NCI-H526 (cell line): ENCODE results near the gene TMEM52.

Experiments used
- DNase-seq, 2 experiments: peaks; one replicate each; lab custom pipeline; 2025; lab: John Stamatoyannopoulos, UW

Gene TMEM52

DNA sequence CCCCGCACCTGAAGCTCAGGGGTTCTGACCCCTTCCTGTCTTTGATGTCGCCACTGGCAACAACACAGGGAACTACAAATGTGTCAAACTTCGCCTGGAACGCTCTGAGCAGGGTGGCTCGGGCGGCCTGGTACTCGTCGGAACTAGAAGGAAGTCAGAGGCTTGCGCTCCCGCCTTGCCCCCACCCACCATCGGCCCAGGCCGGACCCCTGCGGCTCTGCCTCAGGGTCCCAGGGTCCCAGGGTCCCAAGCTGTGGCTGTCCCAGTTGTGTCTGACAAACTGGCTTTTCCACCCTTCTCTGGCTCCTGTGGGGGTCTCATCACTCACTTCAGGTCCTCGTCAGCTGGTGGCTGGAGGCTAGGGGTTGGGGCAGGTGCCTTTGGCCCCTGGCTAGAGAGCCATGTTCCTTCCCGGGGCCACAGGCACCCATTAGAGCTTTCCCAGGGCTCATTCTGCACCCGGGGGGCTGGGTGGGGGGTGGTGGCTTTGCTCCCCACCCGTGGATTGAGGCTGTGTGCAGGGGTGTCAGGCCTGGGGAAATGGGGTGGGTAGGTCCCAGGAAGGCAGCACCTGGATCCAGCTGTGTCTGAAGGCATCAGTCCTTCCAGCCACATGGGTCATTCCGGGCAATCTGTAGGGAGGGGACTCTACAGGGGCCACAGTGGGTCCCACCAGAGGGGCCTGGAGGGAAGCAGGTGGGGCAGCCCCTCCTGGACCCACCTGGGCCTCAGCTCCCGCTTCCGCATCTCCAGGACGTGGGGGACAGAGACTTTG lies 8.0 kb upstream of the TMEM52 start:
- no peak for DNase-seq

DNA sequence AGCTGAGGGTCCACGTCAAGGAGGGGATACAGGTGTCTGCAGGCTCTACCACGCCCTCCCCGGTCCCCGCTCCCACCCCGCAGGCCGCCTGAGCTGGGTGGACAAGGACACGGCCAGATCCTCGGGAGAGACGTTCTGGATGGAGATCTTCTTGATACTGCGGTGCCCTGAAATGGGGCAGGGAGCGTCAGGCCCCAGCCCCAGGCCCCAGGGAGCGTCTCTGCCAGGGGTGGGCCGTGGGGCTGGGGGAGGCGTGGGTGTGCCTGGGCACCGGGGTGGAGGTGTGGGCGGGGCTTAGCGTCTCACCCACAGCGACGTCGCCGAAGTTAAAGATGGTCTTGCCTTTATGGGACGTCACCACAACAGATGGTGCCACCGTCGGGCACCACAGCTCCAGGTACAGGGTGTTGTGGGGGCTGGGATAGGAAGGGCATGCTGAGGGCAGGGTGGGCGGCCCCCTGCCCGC lies 7.3 kb upstream of the TMEM52 start:
- no peak for DNase-seq

DNA sequence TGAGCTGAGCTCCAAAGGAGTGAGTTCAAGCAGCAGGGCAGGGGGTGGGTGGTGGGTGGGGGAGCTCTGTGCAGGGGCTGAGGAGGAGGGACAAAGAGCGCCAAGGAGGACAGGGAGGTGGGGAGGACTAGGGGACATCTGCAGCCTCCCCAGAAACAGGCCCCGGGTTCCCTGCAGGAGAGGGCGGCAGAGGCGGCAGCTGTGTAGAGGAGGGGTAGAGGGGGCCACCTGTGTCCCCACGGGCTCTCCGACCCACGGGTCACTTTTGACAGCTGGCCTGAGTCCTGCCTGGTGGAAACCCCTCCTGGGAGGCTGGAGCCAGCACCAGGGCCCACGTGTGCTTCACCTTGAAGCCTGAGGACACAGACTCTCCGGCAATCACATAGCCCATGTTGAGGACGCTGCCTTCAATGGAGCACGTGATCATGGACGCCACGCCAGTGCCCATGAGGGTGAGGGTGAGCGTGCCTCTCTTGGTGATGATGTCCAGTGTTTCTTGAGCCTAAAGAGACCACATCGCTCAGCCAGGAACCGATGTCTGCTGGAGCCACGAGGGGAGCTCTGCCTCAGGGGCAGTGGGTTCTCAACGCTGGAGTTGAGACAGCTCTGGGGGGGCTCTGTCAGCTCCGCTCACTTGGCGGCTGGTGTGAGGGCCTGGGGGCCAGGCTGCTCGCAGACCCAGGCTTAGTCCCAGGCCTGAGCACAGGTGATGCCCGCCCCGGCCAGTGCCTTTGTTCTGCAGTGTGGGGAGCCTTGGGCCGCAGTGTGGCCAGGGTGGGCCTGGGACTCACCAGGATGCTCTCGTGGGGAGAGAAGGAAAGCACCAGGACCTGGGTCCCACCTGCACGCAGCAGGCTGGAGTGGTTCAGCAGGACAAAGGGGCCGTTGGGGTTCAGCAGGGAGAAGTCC lies 6.6 kb upstream of the TMEM52 start:
- no peak for DNase-seq

DNA sequence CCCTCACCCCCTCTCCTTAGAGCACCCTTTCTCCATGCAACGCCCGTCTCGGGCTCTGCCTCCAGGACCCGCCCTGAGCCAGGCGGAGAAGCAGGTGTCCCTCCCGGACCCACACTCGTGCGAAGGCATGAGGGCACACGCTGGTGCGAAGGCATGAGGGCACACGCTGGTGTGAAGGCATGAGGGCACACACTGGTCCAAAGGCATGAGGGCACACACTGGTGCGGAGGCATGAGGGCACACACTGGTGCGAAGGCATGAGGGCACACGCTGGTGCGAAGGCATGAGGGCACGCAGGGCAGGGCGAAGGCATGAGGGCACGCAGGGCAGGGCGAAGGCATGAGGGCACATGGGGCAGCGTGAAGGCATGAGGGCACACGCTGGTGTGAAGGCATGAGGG lies 5.8 kb upstream of the TMEM52 start:
- no peak for DNase-seq

DNA sequence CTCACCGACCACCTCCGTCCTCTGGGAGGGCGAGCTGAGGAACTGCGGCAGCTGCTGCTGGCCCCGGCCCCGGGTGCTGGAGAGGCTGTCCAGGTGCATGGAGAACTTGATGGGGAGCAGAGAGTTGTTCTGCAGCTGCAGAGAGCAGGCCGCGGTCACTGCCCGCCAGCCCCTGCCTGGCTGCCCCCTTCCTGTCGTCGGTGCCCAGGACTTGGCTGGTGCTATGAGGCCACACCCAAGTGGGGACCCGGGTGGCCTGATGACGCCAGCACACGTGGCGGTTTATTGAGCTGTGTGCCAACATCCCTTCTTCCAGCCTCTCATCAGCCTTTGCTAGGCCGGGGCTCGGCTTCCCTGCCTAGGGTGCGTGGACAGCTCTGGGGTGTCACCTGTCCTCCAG lies 5.3 kb upstream of the TMEM52 start:
- no peak for DNase-seq

DNA sequence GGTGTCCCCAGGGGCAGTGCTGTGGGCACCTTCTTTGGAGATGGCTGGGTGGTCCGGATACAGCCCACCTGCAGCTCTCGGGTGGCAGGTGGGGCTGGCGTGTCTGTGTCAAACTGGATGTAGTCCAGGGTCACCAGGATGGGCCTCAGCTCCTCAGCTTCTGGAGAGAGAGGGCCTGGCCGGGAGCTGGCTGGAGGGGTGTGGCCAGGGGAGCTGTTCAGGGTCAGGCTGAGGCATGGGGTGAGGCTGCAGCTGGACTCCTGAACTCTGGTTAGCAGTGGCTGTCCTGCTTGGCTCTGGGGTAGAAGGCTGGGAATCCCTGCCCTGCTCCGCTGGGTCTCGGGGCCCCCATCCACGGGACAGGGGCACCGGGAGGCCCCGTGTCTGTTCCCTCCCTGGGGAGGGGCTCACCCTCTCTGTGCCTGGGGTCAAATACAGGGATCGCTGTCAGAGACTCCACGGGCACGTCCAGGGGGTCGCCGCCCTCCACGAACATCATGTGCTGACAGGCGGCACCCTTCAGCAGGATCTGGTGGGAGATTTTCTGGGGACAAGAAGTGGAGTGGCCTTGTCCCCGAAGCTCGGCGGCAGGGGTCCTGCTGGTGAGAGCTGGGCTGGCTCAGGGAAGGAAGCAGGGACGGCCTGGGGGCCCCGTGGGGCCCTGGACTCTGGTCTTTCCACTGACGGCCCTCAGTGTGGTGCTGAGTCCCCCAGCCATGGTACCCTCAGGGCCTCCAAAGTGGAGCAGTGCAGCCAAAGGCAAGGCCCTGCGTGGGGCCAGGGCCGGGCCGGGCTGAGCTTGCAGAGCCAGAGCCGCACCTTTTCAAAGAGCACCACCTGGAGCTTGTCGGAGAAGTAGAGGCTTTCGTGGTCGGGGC lies 4.1 kb upstream of the TMEM52 start:
- peak in 1 of 2 experiments; percentile 38 for DNase-seq

DNA sequence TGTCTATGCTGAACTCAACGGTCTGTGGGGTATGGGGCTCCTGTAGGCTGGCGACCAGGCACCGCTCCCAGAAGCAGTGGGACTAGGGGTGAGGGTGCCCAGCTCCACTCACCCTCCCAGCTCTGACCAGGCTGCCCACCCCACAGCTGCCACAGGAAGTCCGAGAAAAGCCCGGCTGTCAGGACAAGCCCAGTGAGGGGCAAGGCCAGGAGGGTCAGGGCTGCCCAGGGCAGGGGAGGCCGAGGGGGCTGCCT lies 3.5 kb upstream of the TMEM52 start:
- no peak for DNase-seq

DNA sequence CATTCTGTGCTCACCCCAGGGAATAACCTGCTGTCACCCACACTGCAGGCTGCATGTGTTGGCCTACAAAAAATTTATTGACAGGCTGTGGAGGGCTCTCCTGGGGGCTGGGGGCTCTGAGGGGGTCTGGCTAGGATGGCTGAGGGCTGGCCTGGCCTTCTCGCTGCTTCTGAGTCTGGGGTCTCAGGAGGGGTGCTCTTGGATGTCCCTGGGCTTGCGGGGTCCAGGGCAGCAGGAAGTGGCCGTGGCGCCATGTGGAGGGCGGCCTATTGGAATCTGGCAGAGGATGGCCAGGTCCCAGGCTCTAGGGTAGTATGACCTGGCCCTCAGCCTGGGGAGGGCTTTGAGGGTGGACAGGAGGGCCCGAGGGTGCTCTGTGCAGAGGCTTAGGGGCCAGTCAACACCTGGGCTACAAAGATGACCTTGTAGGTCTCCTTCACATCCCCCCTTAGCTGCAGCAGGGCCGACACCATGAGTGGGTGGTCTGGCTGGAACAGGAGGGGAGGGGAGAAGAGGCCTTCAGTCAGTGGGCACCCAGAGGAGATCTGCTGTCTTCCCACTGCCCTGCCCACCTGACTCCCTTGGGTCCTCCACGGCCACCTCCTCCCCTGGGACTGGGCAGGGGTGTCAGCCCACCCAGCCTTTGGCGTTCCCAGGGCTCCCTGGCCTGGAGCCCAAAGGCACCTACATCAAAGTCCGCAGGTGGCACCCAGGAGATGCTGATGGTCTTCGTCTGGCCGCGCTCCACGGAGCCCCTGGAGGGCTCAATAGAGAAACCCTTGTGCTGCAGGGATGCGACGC lies 3.0 kb upstream of the TMEM52 start:
- no peak for DNase-seq

DNA sequence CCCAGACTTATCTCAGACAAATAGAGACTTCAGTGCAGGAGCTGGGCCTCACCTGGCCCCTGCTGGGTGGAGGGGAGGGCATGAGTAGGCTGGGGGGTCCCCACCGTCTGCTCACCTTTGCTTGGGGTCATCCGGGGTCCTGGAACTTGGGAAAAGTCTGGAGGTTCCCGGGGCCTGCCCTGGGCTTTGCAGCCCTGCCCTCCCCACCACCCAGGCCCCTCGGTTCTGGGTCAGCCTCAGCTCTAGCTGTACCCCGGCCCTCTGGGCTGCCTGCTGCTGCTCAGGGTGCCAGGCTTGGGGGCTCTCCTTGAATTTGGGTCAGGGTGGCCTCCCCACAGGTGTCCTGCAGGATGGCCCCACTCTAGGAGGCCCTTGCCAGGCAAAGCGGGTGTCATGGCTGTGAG lies 2.4 kb upstream of the TMEM52 start:
- DNase-seq = no peak

DNA sequence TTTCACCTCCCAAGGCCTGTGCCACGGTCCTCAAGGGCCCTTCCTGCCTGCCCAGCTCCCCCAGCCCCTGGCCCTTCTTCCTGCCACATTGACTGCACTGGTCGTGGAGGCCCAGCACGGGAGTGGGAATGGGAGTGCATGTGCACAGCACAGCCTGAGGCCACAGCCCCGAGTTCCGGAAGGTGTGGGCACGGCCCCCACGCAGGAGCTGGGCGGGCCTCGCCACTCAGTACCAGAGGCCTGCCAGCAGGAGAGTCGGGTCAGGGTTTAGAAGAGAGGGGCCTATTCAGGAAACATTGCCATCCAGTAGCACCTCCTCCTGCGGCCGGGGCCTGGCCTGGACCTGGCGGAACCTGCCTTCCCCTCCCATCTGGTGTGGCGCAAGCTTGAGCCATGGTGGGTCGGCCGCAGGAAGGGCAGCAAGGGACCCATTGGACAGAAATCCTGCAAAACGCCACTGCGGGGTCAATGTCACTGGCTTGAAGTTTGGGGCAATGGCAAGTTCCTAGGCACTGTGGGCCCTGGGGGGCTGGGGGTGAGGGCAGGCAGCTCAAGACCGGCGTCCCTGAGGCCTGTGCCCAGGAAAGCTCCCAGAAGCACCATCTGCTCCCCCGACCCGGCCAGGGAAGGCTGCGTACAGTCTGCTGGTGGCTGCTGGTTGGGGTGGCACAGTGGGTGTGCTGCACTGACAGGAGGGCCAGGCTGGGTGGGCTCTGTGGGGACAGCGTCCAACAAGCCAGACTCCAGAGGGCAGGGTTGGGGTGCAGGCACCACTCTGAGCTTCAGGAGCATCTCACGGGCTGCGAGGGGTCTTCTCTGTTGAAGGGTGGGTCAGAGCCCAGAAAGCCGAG lies 1.8 kb upstream of the TMEM52 start:
- no peak for DNase-seq

DNA sequence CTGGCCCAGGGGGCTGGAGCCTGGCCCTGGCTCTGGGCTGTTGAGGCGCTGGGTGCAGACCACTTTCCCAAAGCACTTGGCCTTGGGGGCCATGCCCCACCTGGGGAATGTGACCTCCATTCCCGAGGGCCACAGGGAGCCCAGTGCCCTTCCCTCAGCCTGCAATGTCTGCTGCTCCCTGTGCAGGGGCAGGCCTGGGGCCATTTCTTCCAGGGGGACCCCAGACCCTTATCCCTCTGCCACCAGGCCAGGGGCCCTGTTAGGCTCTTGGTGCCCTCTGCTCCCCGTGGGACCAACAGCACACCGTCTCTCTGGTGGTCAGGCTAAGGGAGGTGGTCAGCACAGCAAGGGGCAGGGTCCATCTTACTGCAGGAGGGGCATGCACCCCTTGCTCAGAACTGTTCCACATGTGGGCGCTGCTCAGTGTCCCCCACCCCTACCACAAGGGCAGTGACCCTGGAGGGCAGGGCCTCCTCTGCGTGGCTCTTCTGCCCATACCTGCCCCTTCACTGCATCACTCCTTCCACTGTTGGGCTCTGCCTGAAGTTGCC lies 1.1 kb upstream of the TMEM52 start:
- no peak for DNase-seq

DNA sequence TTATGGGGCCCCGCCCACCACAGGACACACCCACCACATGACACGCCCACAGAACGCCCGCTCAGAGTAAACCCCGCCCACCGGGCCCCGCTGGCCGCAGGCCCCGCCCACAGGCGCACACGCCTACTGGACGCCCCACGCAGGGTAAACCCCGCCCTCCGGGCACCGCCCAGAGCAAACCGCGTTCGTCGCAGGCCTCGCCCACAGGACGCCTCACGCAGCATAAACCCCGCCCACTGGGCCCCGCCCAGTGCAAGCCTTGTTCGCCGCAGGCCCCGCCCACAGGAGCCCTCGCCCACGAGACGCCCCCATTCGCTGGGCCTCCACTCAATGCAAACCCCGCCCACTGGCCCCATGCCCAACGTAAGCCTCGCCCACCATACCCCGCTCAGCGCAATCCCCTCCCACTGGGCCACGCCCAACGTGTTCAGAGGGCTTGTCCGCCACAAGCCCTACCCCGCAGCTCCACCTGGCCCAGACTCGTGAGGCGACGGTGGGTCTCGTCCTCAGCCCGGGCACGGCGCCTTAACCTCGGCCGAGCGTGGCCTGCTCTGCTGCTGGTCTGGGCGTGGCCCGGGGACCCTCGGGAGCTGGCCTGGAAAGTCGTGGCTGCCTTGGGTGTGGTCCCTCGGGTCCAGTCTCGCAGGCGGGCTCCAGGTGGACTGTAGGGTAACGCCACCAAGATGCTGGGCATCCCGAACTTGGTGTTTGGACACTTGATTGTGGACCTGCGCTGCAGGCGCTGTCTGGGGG lies 401 bp upstream of the TMEM52 start:
- peak; percentile 94 to 99 for DNase-seq

DNA sequence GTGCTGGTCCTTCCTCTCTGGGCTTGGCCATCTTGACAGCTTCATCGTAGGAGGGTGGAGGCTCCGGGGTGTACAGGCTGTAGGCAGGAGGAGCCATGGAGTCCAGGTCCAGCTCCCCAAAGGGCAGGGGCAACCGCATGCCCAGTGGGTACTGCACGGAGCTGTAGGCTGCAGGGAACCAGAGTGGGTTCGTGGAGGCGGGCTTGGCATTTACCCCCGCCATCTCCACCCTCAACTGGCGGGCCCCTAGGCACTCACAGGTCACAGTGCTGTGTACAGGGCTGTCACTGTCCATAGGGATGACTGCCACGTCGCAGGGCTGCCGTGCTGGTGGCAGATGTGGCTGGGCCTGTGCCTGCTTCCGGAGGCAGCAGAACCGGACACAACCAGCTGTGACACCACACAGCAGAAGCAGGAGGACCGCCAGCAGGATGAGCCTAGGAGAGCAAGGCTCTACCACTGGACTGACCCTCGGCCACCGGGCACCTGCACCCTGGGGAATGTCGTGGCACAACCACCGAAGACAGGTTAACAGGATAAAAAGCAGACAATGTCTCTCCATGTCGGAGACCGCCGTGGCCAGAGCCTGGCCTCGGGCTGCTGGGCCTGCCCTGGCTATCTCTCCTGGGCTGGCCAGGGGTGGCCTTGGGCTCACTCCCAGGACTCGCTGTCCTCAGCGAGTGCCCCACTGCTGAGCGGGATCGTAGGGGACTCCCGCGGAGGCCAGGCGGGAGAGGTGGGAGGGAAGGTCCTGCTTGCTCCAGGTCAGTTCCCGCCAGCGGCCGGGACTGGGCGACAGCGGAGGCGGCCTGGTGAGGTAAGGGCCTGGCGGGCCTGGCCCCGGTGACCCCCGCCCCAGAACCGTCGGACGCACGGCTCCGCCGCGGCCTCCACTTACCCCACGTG lies 831 bp downstream of the TMEM52 start:
- DNase-seq = no peak

DNA sequence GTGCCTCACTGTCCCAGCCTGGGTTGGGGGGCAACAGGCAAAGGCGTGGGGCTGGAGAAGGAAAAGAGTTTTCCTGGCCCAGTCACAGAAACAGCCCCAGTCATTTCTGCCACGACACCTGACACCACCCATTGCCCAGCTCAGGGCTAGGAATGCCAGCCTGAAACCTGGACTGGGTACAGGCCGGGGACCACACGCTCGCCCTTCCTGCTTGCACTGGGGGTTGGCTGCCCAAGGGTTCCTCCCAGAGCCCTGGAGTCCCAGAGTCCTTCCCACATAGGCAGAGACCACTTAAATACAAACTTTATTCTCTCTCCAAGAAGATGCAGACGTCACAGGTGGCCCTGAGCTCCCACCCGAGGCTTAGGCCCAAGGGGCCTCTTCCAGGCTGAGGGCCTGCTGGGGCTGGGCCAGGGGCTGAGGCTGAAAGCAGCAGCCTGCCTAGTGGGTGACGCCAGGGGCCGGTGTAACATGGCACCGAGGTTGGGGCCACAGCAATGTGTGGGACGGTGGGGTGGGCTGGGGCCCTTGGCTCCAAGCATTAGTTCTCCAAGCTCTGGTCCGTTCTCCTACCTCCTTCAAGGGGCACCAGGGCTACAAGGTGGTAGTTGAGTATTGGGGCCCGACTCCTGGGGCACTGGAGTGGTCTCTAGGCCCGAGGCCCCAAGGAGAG lies 1.6 kb downstream of the TMEM52 start:
- DNase-seq = no peak

DNA sequence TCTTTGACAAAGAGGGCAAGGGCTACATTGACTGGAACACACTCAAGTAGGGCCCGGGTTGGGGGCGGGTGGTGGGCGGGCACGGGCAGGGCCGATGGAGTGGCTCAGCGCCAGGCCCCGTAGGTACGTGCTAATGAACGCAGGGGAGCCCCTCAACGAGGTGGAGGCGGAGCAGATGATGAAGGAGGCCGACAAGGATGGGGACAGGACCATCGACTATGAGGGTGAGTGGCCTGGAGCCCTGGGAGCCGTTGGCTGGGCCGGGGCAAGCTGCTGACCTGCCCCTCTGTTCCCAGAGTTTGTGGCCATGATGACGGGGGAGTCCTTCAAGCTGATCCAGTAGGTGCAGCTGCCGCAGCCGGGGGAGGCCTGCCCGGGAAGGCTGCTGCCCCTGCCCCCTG lies 2.2 kb downstream of the TMEM52 start:
- no peak for DNase-seq

DNA sequence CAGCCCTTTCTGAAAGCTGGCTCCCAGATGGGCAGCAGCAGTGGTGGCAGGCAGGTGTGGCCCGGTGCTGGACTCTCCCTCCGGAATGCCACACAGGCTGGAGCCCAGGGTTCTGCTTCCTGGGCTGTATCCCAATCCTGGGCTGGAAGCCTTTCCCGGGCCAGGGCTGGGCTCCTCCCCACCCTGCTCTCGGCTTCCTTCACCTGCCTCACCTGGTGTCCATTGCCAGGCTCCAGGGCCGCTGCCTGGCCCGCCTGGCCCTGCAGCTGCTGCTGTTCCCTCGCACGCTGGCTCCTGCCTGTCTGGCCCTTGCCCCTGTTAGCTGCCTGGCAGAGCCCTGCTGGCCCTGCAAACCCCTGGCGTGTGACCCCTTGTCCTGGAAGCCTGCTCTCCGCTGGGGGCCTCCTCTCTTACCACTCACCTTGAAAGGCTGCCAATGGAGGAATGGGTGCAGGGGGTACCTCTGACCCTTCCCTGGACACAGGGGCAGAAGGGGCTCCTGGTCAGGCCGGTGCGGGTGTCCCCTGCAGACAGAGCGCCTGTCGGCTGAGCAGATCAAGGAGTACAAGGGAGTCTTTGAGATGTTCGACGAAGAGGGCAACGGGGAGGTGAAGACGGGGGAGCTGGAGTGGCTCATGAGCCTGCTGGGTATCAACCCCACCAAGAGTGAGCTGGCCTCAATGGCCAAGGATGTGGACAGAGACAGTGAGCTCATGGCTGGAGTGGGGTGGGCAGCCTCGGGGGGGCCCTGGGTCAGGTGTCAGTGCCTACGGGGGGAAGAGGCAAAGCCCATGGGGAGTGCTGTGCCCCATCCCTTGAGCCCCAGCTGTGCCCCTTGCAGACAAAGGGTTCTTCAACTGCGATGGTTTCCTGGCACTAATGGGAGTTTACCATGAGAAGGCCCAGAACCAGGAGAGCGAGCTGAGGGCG lies 2.9 kb downstream of the TMEM52 start:
- no peak for DNase-seq
